ENCODE measurements around the gene ALOX5AP.
"Not testable (repeated sequence)": the region's sequence is repeated elsewhere in the genome, so short reads cannot be mapped to it uniquely, and the experiment has no call there.

ALOX5AP gene

DNA sequence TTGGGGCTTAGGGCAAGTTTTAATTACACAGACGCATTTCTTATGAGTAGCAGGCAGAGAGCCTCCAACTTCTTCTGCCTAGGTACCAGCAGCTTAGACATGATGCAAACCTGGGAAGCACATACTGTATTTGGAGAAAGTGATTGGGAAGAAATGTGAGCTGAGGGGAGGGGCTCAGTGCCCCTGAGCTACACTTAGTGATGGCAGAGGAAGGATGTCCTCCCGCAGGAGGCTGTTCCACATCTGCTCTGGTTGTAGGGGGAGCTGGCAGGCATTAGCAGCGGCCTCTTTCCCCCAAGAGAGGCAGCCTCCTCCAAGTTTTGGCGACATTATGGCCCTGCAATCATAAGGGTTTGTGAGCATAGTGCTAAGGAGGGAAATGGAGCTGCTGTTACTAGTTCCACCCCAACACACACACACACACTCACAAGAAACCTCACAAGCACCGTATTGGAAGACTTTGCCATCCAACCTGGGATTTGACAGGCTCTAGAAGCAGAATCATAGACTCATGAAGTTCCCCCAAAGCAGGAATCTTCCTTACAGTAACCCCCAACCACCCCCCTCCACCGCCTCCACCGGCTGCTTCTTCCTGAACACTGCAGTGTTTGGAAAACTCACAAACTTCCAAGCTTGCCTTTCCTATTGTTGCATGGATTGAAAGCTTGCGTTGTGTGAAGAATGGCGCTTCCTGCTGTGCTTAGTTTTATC lies 3.3 kb downstream of the ALOX5AP start:
- DNase-seq = no peak

DNA sequence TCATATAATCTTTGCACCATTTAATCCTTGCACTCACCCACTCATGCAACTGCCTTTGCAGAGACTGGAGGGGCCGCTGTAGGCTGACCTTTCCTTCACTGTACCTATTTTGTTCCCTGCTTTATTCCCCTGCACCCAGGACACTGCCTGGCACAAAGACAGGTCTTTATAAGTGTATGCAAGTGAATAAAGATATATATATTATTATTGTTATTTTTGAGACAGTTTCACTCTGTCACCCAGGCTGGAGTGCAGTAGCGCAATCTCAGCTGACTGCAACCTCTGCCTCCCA lies 3.8 kb downstream of the ALOX5AP start:
- DNase-seq = no peak

DNA sequence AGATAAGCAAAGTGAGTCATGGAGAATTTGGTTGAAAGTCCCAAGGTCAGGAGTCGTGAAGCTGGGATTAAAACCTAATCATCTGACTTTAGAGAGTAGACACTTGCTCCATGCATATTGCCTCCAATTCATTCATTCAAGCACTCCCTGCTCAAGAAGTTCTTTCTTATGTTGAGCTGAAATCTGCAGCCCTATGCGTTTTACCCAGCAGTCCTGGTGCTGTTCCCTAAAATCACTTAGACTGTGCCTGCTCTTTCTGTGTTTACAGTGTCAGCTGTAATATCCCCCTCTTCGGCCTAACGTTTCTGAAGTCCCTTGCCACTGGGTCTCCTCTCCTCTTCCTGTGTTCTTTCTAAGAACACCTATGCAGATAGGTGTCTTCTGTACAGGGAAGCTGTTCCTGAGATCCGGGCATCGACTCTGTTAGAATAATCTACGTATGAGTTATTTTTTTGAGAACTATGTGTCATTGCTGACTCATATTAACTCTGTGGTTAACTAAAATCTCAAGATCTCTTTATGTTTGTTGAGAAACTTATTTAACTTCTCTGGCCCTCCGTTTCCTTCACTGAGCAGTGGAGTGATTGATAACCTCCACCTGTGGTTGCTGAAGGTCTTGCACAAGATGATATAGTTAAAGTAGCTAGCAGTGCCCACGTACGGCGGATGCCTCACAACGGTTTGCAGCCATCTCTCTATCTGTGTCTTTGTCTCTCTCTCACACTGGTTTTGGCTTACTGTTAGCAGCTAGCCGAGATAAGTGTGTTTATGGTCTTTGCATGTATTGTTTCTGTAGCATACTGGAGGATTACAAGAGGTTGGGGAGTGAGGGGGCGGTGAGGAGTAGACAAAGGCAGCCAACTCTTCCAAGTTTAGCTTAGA lies 4.7 kb downstream of the ALOX5AP start:
- DNase-seq = no peak

DNA sequence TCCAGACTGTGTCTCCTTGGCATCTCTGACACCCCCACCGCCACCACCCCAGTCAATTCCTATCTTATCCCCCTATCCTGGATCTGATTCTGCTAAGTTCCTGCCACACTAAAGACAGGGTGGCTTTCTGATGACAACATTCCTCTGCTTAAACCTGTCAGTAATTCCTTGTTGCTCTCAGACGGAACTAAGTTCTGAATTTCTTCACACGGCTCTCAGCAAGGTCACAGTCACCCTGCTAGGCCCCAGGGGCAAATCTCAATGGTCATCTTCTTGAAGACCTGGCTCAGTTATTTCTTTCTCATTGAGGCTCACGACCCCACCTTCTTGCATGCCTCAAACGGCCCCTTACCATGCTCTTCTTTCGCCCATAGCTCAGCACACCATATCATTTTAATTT lies 7.6 kb downstream of the ALOX5AP start:
- no peak for DNase-seq

DNA sequence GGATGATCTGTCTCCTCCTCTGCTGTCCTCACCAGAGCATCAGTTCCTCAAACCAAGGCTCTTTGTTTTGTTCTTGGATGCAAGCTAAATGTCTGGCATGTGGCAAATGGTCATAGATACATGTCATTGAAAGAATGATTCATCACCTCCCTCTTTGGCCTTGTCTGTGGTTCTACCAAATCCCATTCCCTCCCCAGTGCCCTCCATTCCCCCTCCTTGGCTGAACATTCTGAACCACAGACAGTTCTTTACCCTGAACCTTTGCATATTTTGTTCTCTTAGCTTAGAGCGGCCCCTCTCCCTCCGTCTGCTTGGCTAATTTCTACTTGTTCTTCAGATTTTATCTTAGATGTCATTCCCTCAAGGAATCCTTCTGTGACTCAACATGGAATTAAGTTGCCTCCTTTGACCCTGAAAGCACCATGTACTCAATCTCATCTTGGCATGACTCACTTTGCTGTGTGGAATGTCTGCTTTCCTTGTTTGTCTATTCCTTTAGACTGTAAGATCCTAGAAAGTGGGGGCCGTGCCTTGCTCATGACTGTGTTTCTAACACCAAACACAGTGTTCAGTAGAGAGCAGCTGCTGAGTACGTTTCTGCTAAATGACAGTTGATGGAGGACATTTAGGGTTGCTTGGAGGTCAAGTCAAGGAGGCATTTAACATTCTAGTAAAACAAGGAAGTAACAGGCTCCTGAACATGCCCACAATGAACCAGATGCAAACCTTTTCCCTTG lies 8.1 kb downstream of the ALOX5AP start:
- DNase-seq = no peak

DNA sequence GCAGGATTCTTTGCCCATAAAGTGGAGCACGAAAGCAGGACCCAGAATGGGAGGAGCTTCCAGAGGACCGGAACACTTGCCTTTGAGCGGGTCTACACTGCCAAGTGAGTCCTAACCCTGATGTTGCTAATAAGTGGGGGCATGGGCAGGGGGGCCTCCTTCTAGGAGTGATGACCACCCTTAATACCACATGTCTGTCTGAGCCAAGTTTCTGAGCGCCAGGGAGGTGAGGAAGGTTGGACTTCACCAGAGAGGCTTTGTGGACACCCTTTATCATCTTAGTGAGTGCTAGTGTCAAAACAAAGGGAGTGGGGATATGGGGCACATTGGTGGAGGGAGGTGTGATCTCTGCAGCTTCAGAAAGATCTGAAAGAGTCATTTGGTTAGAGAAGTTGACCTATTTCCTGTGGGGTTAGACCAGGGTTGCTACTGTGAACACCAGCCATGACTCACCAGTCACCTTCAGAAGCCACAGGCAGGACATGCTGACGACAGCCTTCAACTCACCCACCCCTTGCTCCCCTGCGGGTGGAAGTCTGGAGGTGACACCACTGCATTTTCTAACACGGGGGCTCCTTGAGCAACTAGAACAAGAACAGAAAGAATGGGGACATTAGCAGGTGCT lies 8.8 kb downstream of the ALOX5AP start:
- peak; percentile 19 for DNase-seq

DNA sequence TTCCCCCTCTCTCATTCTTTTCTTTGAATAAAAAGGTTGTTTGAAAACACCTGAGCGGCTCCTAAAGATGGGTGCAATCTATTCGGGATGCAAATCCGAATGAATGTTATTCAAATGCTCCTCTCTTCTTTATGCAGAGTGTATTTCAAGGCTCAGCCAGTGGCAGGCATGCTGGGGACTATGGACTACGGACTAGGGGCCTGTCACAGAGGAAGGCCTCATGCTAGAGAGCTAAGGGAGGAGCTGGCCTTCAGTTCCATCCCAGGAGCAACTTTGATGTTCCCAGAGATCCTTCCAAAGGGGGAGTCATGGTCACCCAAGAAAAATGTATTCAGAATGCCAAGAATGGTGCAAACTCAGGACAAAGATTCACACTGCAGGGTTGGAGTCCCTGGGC lies 9.3 kb downstream of the ALOX5AP start:
- DNase-seq = no peak

DNA sequence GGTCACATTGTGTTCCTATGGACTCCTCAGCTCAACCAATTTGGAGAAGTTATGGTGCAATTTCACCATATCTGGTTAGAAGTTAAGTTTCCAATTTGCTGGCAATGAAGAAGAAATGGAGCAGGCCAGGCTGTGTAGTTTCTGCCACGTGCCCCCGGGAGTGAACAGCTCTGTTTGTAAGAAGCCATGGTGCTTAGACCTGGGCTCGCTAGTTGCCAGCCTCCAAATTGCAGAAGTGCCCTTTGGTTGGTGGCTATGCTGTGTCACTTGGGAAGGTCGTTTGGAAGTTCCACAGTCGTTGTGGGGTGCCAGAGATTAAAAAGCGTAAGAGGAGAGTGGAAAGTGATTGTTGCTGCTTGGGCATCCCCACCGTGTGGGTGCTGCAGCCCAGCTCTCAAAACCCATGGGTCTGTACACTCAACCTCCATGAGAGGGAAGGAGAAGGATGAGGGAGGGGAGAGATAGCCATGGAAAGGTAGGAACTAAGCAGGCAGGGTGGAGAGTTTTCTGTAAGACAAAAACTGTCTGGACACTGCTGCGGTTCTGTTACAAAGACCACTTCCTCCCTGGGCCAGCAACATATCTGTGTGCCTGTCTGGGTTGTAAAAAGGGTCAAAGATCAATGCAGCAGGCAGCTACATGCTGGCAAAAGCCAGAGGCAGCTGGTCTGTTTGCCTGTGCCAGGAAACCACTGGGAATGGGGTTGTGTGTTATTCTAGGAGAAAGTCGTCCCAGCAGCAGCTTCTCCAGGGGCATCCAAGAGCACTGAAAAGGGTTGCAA lies 10.8 kb downstream of the ALOX5AP start:
- DNase-seq = no peak

DNA sequence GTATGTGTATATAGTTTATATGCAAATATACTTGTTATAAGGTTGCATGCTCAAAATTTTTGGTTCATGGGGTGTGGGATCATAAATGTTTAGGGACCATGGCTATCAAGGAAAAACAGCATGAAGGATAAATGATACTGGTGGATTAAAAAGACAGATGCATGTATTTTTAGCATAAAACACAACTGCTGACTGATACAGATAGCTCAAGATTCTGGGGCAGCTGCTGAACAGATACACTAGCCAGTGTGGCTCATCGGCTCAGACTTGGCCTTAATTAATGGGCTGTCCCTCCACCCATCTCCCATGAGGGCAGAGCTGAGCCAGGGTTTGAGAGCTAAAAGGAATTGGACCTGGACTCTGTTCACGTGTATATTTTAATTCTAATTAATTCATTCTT lies 11.4 kb downstream of the ALOX5AP start:
- DNase-seq = no peak

DNA sequence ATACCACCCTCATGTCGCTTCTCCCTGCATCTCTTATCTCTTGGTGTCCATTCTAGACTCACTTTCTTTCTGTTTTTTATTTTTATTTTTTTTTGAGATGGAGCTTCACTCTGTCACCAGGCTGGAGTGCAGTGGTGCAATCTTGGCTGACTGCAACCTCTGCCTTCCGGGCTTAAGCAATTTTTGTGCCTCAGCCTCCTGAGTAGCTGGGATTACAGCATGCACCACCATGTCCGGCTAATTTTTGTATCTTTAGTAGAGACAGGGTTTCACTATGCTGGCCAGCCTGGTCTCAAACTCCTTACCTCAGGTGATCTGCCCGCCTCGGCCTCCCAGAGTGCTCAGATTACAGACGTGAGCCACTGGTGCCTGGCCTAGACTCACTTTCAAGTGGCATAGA lies 12.5 kb downstream of the ALOX5AP start:
- DNase-seq = not testable (repeated sequence)

DNA sequence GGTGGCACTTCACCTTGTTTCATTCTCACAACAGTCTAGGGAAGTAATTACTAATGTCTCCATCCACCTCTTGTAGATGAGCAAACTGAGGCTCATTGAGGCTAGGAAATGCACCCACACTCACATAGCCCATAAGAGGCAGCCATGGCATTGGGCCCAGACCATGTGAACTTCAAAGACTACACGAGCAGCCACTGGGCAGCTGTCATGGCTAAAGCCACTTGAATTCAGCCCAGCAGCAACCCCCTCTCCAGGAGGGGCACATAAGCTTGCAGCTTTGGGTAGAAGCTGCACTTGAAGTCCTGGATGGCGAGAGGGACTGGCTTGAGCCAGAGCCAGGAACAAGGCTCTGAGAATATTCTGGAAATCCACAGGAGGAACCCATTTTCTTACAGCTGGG lies 13.4 kb downstream of the ALOX5AP start:
- no peak for DNase-seq

DNA sequence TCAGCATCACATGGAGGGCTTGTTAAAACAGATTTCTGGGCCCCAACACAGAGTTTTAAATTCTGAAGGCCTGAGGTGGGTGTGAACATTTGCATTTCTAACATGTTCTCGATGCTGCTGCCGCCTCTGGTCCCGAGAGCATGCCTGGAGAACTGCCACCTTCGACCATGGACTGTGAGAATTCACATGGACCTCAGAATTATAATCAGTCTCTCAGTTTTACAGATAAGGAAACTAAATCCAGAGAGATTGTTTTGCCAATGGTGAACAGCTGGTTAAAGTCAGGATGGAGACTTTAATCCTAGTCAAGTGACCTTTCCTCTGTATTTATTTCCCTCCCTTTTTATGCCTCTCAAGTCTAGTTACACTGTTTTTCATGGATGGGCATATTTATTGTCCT lies 14.7 kb downstream of the ALOX5AP start:
- no peak for DNase-seq

DNA sequence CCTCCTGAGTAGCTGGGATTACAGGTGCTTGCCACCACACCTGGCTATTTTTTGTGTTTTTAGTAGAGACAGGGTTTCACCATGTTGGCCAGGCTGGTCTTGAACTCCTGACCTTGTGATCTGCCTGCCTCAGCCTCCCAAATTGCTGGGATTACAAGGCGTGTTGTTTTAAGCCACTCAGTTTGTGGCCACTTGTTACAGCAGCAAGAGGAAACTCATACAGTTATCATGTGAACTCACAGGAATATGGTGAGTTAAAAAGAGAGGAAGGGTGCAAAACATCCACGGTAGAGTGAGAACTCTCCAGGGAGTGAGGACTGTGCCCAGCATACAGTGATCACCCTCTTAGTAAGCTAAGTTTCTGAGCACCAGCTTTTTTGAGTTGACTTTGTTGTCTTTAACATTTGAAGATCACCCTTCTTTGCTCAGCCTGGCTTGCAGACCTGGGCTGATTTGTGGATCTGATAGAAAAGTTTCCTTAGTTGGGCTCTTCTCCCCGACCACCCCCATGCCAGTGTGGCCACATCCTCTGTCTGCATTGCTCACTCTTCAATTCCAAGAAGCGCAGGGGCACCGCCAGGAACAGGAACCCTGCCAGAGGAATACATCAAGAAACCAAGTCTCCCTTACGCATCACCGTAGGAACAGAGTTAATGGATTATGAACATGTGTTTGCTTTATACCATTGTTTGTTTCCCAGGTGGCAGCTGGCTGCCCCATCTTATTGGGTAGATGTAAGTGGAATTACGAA lies 16.0 kb downstream of the ALOX5AP start:
- DNase-seq = no peak

DNA sequence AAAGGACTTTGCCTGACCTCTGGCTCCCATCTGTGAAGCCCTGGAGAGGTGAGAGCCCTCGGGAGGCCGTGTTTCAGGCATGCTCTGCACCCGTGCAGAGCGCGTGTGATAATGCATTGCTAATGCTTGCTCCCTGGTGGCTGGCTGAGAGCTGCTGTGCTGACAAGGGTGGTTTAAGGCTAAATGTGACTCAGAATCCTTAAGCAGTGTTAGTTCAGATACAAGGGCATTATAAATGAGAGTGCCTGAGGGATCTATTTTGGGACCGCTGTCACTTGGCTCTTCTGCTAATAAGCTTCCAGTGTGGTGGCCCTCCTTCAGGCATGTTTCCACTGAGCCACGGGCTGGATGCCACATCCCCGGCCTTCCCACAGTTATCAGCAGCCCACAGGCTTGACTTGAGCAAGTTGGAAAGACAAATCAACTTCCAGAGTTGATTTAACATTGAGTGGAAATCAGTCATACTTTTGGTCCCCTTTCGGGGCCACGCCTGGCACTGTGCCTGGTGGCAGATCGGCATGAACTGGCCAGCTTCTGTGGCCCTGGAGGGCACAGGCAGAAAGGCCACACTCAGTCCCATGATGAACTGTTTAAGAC lies 17.0 kb downstream of the ALOX5AP start:
- DNase-seq = no peak

DNA sequence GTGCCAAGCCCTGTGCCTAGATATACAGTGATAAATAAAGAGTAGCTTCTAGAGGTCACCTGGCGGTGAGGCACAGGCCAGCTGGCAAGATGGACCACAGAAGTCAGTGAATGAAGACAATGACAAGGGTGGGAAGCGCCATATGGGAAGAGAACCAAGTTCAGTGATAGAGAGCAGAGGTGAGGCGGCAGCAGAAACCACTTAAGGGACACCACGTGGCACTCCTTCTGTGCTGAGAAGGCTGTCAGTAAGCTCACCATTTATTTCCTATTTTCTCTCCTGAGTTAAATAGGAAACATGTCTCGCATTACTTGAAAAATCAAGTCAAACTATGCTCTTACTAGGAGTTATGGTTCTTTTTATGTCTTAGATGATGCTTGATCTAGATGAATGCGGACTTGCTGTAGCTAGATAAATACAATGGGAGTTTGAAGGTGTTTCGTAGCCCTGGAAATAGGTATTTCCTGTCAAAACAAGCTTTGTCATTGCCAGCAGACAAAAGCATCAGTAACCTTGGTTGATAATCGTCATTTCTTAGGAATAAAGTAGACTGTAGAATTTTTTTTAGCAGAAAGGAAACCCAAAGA lies 17.8 kb downstream of the ALOX5AP start:
- DNase-seq = no peak

DNA sequence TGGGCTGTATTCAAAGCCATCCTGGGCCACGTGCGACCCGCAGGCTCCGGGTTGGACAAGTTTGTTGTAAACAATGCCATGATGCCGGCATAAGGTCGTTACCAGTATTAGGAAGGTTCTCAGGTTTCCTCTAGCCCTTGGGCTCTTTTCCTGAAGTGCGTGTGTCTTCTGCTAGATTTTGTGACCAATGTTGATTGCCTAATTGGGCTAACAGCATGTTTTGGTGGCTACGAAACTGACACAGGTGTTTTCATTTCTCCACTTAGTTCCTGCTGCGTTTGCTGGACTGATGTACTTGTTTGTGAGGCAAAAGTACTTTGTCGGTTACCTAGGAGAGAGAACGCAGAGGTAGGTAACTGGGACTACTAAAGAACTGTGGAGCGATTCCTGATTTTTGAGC lies 20.3 kb downstream of the ALOX5AP start:
- no peak for DNase-seq

DNA sequence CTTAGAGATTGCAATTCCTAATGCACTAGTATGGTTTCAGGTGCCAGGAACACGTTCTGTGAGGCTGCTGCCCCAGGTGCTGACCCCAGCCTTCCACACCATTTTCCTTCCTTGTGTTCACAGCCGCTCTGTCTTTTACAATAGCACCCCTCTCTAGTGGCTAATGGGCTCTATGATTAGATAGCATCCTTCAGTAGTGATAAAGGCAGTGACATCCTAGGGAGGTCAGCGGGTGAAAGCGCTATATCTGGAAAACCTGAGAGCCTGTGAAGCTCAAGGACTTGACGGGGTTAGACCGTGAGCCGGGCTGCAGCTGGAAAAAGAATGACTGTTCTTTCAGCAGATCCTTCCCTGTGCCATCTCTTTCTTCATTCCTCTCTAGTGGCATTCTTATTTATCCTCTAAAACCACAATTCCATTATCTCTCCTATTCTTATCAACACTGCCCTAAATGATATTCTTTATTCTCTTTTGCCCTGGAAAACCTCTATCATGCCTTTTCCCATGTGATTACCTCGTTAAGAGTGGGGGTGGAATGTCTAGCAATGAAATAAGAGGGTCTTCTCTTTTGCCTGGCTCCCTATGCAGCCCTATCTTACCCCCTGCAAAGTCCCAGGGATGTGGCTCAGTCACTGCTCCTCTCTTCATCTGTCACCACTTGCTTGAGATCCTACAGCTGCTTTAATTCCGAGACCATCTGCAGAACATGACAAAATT lies 21.8 kb downstream of the ALOX5AP start:
- no peak for DNase-seq

DNA sequence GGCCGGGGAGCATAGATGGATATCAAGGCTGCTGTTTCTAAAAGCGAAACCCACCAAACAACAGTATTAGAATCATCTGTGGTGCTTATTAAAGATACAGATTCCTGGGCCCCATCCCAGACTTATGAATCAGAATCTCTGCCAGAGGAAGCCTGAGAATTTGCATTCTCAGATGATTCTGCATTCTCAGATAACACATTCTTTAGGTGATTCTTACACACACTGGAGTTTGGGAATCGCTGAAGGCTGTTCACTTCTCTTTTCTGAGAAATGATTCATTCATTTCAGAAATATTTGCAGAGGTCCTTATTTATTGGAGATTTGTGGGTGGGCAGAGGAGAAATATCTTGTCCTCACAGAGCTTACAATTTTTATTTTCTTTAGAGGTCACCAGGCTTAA lies 24.4 kb downstream of the ALOX5AP start:
- DNase-seq = no peak

DNA sequence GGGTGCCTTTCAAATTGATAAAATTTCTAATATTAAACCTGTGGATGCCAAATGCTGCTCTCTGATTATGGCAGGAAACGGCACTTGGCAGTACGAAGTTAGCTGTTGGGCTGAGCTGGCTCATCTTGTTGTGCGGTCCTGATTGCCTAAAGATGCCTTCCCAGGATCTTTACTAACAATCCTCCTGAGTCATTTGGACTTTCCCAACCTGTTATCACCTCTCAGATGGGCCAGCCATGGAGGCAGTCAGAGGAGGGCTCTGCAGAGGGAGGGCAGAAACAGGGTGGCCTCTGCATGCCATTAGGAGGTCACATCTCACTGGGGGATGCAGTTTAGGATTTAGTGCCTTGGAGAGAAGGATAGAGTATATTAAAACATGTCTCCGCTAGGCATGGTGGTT lies 27.3 kb downstream of the ALOX5AP start:
- DNase-seq = no peak

DNA sequence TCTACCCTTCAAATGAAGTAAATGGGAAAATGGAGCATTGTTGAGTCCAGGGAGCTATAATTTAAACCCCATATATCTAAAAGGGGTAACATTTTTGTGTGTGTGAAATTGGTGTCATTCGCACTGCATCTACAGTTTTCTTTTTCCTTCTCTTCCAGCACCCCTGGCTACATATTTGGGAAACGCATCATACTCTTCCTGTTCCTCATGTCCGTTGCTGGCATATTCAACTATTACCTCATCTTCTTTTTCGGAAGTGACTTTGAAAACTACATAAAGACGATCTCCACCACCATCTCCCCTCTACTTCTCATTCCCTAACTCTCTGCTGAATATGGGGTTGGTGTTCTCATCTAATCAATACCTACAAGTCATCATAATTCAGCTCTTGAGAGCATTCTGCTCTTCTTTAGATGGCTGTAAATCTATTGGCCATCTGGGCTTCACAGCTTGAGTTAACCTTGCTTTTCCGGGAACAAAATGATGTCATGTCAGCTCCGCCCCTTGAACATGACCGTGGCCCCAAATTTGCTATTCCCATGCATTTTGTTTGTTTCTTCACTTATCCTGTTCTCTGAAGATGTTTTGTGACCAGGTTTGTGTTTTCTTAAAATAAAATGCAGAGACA lies 28.6 kb downstream of the ALOX5AP start:
- no peak for DNase-seq
